ENCODE data around the gene KCNJ5.

The KCNJ5 gene

DNA sequence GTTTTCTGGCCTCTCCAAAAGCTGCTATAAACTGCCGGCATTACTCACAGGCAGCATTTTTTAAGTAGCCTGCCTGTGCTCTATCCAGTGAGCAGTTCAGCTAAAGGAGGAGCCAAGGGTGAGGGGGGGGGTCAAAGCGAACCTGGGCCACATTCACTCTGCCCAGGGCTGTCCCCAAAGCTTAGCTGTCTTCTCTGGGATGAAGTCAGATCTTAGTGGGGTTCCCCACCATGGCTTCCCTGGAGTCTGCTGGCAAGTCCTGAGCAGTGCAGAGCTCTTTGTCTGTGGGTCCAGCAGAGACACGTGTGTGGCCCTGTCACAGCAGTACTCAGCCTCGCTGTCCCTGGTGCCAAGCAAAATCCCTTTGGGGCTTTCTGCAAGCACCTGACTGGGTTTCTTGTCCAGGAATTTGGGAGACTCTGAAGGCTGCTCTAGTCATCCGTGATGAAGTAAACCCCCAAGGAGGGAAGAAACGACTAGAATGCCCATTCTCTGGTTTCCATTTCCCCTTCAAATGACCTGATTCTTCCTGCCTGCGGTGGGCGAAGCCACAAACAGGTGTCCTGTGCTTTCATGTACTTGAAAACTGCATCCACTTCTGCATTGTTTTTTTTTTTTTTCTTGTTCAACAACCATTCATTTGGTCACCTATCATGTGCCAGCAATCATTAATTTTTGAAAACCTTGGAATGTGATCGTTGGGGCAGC is 2.6 kb downstream of the KCNJ5 start:
- no peak for ATAC-seq
- TF ChIP-seq, protein P1, sequence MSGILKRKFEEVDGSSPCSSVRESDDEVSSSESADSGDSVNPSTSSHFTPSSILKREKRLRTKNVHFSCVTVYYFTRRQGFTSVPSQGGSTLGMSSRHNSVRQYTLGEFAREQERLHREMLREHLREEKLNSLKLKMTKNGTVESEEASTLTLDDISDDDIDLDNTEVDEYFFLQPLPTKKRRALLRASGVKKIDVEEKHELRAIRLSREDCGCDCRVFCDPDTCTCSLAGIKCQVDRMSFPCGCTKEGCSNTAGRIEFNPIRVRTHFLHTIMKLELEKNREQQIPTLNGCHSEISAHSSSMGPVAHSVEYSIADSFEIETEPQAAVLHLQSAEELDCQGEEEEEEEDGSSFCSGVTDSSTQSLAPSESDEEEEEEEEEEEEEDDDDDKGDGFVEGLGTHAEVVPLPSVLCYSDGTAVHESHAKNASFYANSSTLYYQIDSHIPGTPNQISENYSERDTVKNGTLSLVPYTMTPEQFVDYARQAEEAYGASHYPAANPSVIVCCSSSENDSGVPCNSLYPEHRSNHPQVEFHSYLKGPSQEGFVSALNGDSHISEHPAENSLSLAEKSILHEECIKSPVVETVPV (CRISPR knock-in tag; IDR thresholded peaks at IDR 0.05), result no peak
- TF ChIP-seq RARB (CRISPR knock-in tag; IDR thresholded peaks at IDR 0.05) (no peak), ZNF70 (CRISPR knock-in tag; IDR thresholded peaks at IDR 0.05) (no peak), GLIS3 (CRISPR knock-in tag; IDR thresholded peaks at IDR 0.05) (no peak), OSR1 (CRISPR knock-in tag; IDR thresholded peaks at IDR 0.05) (no peak), PPARA (CRISPR knock-in tag; IDR thresholded peaks at IDR 0.05; ENCODE audit: borderline replicate concordance) (no peak), ZFP3 (CRISPR knock-in tag; IDR thresholded peaks at IDR 0.05) (no peak), TOX (CRISPR knock-in tag; IDR thresholded peaks at IDR 0.05; ENCODE audit: borderline replicate concordance) (no peak), SNAI2 (CRISPR knock-in tag; IDR thresholded peaks at IDR 0.05) (no peak), ZNF565 (CRISPR knock-in tag; conservative IDR thresholded peaks at IDR 0.05; ENCODE audit: low read depth) (no peak), ESRRG (CRISPR knock-in tag; IDR thresholded peaks at IDR 0.05) (no peak)
- TF ChIP-seq, protein P2, sequence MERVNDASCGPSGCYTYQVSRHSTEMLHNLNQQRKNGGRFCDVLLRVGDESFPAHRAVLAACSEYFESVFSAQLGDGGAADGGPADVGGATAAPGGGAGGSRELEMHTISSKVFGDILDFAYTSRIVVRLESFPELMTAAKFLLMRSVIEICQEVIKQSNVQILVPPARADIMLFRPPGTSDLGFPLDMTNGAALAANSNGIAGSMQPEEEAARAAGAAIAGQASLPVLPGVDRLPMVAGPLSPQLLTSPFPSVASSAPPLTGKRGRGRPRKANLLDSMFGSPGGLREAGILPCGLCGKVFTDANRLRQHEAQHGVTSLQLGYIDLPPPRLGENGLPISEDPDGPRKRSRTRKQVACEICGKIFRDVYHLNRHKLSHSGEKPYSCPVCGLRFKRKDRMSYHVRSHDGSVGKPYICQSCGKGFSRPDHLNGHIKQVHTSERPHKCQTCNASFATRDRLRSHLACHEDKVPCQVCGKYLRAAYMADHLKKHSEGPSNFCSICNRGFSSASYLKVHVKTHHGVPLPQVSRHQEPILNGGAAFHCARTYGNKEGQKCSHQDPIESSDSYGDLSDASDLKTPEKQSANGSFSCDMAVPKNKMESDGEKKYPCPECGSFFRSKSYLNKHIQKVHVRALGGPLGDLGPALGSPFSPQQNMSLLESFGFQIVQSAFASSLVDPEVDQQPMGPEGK (CRISPR knock-in tag; IDR thresholded peaks at IDR 0.05; ENCODE audit: borderline replicate concordance), result no peak

DNA sequence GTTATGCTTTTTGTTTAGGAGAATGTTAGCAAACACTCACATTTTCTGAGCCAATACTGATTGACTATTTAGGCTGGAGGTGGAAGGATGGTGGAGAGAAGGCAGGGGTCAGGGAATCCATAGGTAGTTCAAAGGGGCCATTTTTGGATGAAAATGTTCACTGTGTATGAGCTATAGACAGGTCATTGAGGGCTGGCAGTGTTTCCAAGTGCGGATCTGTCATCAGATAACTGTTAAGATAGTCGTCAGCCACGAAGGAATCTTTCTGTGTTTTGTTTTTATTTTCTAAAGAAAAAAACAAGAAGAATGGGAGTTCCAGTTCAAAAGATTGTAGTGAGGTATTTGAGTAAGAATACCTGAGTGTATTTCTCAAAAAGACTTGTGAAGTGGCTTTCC is 3.1 kb downstream of the KCNJ5 start:
- TF ChIP-seq TCF4 (CRISPR knock-in tag; IDR thresholded peaks at IDR 0.05; ENCODE audit: borderline replicate concordance), result no peak
- no peak for TF ChIP-seq PPARA (CRISPR knock-in tag; IDR thresholded peaks at IDR 0.05; ENCODE audit: borderline replicate concordance)
- TF ChIP-seq ISL1 (CRISPR knock-in tag; IDR thresholded peaks at IDR 0.05), result no peak
- no peak for TF ChIP-seq GLIS3 (CRISPR knock-in tag; IDR thresholded peaks at IDR 0.05)
- no peak for TF ChIP-seq CSDC2 (CRISPR knock-in tag; IDR thresholded peaks at IDR 0.05)
- TF ChIP-seq TOX (CRISPR knock-in tag; IDR thresholded peaks at IDR 0.05; ENCODE audit: borderline replicate concordance), result no peak
- no peak for TF ChIP-seq ZC3H10 (CRISPR knock-in tag; IDR thresholded peaks at IDR 0.05)
- TF ChIP-seq, protein P3, sequence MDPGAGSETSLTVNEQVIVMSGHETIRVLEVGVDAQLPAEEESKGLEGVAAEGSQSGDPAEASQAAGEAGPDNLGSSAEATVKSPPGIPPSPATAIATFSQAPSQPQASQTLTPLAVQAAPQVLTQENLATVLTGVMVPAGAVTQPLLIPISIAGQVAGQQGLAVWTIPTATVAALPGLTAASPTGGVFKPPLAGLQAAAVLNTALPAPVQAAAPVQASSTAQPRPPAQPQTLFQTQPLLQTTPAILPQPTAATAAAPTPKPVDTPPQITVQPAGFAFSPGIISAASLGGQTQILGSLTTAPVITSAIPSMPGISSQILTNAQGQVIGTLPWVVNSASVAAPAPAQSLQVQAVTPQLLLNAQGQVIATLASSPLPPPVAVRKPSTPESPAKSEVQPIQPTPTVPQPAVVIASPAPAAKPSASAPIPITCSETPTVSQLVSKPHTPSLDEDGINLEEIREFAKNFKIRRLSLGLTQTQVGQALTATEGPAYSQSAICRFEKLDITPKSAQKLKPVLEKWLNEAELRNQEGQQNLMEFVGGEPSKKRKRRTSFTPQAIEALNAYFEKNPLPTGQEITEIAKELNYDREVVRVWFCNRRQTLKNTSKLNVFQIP (CRISPR knock-in tag; IDR thresholded peaks at IDR 0.05; ENCODE audit: borderline replicate concordance, low read depth), result no peak
- TF ChIP-seq ZNF8 (CRISPR knock-in tag; IDR thresholded peaks at IDR 0.05), result no peak
- TF ChIP-seq ARNTL (CRISPR knock-in tag; IDR thresholded peaks at IDR 0.05; ENCODE audit: borderline replicate concordance, low read depth), result no peak
- no peak for TF ChIP-seq ZNF565 (CRISPR knock-in tag; conservative IDR thresholded peaks at IDR 0.05; ENCODE audit: low read depth)
- no peak for TF ChIP-seq RARB (CRISPR knock-in tag; IDR thresholded peaks at IDR 0.05)
- no peak for TF ChIP-seq ZNF70 (CRISPR knock-in tag; IDR thresholded peaks at IDR 0.05)
- no peak for TF ChIP-seq SNAI2 (CRISPR knock-in tag; IDR thresholded peaks at IDR 0.05)
- TF ChIP-seq, protein P1 (CRISPR knock-in tag; IDR thresholded peaks at IDR 0.05), result no peak
- ATAC-seq, result no peak

DNA sequence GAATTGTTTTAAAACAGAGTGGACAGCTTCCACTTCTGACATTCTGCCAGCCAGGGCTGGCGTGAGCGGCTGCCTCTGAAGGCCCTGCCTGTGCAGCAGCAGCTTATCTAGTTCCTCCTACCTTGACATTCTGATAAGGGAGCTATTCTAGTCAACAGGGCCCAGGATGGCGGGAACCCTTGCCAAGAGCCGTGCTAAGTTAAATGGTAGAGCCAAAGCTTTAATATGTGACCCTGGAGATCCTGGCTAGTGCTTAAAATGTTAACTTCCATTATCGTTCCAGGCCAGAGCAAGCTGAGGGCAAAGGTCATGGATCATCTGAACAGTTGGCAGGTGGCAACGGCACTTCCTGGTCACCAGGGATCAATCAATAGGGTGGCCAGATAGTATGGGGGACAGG is 3.5 kb downstream of the KCNJ5 start:
- ATAC-seq, result no peak
- TF ChIP-seq, protein P1 (CRISPR knock-in tag; IDR thresholded peaks at IDR 0.05), result no peak
- TF ChIP-seq OSR1 (CRISPR knock-in tag; IDR thresholded peaks at IDR 0.05) (no peak), ZFP30 (CRISPR knock-in tag; IDR thresholded peaks at IDR 0.05) (no peak), ZNF565 (CRISPR knock-in tag; conservative IDR thresholded peaks at IDR 0.05; ENCODE audit: low read depth) (no peak), ARNTL (CRISPR knock-in tag; IDR thresholded peaks at IDR 0.05; ENCODE audit: borderline replicate concordance, low read depth) (no peak), ISL1 (CRISPR knock-in tag; IDR thresholded peaks at IDR 0.05) (no peak), TCF4 (CRISPR knock-in tag; IDR thresholded peaks at IDR 0.05; ENCODE audit: borderline replicate concordance) (no peak), SNAI2 (CRISPR knock-in tag; IDR thresholded peaks at IDR 0.05) (no peak), CSDC2 (CRISPR knock-in tag; IDR thresholded peaks at IDR 0.05) (no peak), PPARA (CRISPR knock-in tag; IDR thresholded peaks at IDR 0.05; ENCODE audit: borderline replicate concordance) (no peak), ZNF8 (CRISPR knock-in tag; IDR thresholded peaks at IDR 0.05) (no peak)
- TF ChIP-seq, protein P3 (CRISPR knock-in tag; IDR thresholded peaks at IDR 0.05; ENCODE audit: borderline replicate concordance, low read depth), result no peak
